Stomach smooth muscle (tissue), 2 donors: ENCODE data around the gene S100A7.
"Not testable (repeated sequence)": the region's sequence is repeated elsewhere in the genome, so short reads cannot be mapped to it uniquely, and the experiment has no call there.

Experiments
- H3K27ac ChIP-seq: one replicate; pipeline ENCODE4 v1.7.0; 2013; ENCODE audit warnings: mild to moderate bottlenecking, low read length, inconsistent platforms
- H3K27me3 ChIP-seq, 2 donors: one replicate each; pipeline ENCODE4 v1.7.0; 2013; ENCODE audit warnings: low read length in 2 of 2; ENCODE audit not compliant: insufficient read depth in 2 of 2, control insufficient read depth in 1 of 2
- H3K36me3 ChIP-seq, 2 donors: one replicate each; pipeline ENCODE4 v1.7.0; 2013; ENCODE audit warnings: low read length in 2 of 2; ENCODE audit not compliant: control insufficient read depth in 2 of 2, insufficient read depth in 2 of 2
- H3K4me1 ChIP-seq: one replicate; pipeline ENCODE4 v1.7.0; 2013; ENCODE audit warnings: low read length; ENCODE audit not compliant: control insufficient read depth, insufficient read depth
- H3K4me3 ChIP-seq, 2 donors: one replicate each; pipeline ENCODE4 v1.7.0; 2013; ENCODE audit warnings: low read length in 2 of 2
- H3K9ac ChIP-seq, 2 donors: one replicate each; pipeline ENCODE4 v1.7.0; 2013; ENCODE audit warnings: low read length in 2 of 2, mild to moderate bottlenecking in 1 of 2
- H3K9me3 ChIP-seq, 2 donors: one replicate each; pipeline ENCODE4 v1.7.0; 2013; ENCODE audit warnings: low read length in 2 of 2; ENCODE audit not compliant: control insufficient read depth in 2 of 2
- donor health status: healthy.
- donor health status: Pancreatic carcinoma.

The S100A7 gene

DNA sequence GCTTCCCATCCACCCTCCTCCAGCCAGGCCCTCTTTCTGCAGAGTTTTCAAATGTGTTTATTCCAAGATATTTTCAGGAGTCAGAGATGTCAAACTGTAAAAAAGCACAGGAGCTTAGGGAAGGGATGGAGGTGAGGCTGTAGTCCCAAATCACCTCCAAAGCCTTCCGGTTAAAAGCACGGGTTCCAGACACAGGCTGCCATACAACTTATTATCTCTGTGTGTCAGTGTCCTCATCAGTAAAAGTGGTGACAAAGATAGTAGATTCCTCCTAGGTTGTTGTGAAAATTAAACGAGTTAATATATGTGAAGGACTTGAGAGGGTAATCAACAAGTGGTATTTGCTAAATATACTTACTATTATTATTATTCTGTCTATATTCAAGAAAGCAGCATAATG lies 29.0 kb downstream of the S100A7 start:
- no peak overlapping the region for H3K4me3 ChIP-seq
- peaks cover 0 to 12% of the 10 kb centered on the region in 2 donors for H3K27me3 ChIP-seq
- H3K4me1 ChIP-seq, result no peaks in the 10 kb centered on the region
- no peak overlapping the region for H3K27ac ChIP-seq
- no peak overlapping the region for H3K9ac ChIP-seq
- no peaks in the 10 kb centered on the region for H3K9me3 ChIP-seq
- no peaks in the 10 kb centered on the region for H3K36me3 ChIP-seq

DNA sequence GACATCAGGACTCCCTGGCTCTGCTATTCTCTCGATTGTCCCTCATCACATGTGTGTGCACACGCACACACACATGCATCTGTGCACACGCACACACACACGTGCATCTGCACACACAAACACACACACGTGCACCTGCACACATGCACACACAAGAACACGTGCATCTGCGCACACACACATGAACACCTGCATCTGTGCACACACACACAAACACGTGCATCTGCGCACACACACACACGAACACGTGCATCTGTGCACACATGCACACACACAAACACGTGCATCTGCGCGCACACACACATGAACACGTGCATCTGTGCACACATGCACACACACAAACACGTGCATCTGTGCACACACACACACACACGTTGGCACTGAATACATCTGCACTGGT lies 29.4 kb downstream of the S100A7 start:
- no peaks in the 10 kb centered on the region for H3K36me3 ChIP-seq
- no peak overlapping the region for H3K9ac ChIP-seq
- H3K4me1 ChIP-seq, result no peaks in the 10 kb centered on the region
- H3K27me3 ChIP-seq, result peaks cover 0 to 11% of the 10 kb centered on the region in 2 donors
- H3K27ac ChIP-seq, result no peak overlapping the region
- H3K4me3 ChIP-seq, result no peak overlapping the region
- no peaks in the 10 kb centered on the region for H3K9me3 ChIP-seq

DNA sequence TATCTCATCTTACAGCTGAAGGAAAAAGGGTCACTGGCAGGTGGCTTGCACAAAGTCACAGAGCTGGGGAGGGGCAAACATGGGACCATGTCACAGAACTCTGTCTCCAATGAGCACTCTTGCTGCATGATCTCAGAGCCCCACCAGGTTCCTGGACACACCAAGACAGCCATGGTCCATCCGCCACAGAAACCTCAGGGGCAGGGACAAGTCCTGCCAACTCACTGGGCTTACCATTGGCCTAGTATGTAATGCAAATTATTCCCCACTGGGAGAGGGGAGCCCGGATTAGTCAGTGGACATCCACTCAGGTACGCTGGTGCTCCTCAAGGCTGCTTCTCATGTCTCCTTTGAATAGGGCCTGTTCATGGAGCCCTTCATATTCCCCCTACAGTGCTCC lies 29.9 kb downstream of the S100A7 start:
- H3K9ac ChIP-seq, result no peak overlapping the region
- H3K9me3 ChIP-seq, result no peaks in the 10 kb centered on the region
- no peak overlapping the region for H3K4me3 ChIP-seq
- peaks cover 0 to 10% of the 10 kb centered on the region in 2 donors for H3K27me3 ChIP-seq
- H3K27ac ChIP-seq, result no peak overlapping the region
- H3K4me1 ChIP-seq, result no peaks in the 10 kb centered on the region
- no peaks in the 10 kb centered on the region for H3K36me3 ChIP-seq

DNA sequence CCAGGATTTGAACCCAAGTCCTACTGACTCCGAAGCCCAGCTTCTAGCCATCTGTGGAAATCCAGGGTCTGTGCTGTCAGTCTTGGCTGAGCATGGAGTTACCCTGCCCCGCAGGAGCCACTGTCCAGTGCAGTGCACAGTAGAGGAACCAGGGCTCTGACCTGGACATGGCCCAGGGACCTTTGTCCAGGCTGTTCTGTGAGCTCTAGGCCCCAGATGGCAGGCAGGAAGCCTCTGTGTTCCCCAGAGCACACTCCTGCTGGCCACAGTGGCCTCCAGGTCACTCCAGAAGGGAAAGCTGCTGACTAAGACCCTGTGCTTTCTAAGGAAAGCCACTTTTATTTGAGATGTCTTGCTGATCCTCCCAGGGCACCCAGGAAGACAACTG lies 30.3 kb downstream of the S100A7 start:
- peaks cover 0 to 10% of the 10 kb centered on the region in 2 donors for H3K27me3 ChIP-seq
- no peaks in the 10 kb centered on the region for H3K36me3 ChIP-seq
- no peaks in the 10 kb centered on the region for H3K9me3 ChIP-seq
- H3K27ac ChIP-seq, result no peak overlapping the region
- H3K9ac ChIP-seq, result no peak overlapping the region
- no peak overlapping the region for H3K4me3 ChIP-seq
- H3K4me1 ChIP-seq, result no peaks in the 10 kb centered on the region

- Histone ChIP-seq H3K9me3 (no peaks in the 10 kb centered on the region), H3K4me1 (no peaks in the 10 kb centered on the region), H3K27me3 (peaks cover 0 to 10% of the 10 kb centered on the region in 2 donors), H3K4me3 (no peak overlapping the region), H3K27ac (no peak overlapping the region), H3K9ac (no peak overlapping the region), H3K36me3 (no peaks in the 10 kb centered on the region)
Observed at GRCh38 chr1:153429266-153430165, 30.9 kb downstream of the S100A7 start.

GRCh38 chr1:153428791-153429190 lies 31.7 kb downstream of the S100A7 start:
- Histone ChIP-seq H3K9ac (no peak overlapping the region), H3K36me3 (no peaks in the 10 kb centered on the region), H3K9me3 (no peaks in the 10 kb centered on the region), H3K4me3 (no peak overlapping the region), H3K27ac (no peak overlapping the region), H3K27me3 (peaks cover 0 to 10% of the 10 kb centered on the region in 2 donors), H3K4me1 (no peaks in the 10 kb centered on the region)

DNA sequence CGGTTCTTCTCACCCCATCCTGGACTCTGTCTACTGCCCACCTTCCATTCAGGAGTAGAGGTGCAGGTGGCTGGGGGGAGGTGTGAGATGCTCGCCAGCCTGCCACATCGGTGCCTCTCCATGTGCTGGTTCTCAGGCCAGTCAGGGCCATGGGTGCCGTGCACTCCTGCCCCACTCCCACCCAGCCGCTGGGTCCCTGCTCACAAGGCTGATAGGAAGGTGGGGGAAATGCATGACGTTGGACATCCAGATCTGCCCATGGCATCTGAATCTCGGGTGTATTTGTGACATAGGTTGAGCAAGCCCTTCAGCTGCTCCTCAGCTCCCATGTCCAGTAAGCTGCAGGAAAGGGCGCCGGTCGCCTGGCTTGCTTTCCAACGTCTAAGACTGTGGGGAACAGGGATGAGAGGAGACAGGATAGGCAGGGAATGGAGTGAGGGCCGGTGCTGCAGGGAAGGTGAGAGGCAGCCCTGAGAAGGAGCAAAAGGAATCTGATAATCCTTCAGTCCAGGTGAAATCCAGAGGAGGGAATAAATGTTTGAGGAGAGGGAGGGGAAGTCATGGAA lies 32.3 kb downstream of the S100A7 start:
- Histone ChIP-seq H3K36me3 (no peaks in the 10 kb centered on the region), H3K27me3 (peaks cover 0 to 8% of the 10 kb centered on the region in 2 donors), H3K4me1 (no peaks in the 10 kb centered on the region), H3K4me3 (no peak overlapping the region), H3K27ac (no peak overlapping the region), H3K9me3 (no peaks in the 10 kb centered on the region), H3K9ac (no peak overlapping the region)

- peaks cover 0 to 8% of the 10 kb centered on the region in 2 donors for H3K27me3 ChIP-seq
- no peaks in the 10 kb centered on the region for H3K4me1 ChIP-seq
- H3K9me3 ChIP-seq, result no peaks in the 10 kb centered on the region
- H3K36me3 ChIP-seq, result no peaks in the 10 kb centered on the region
- no peak overlapping the region for H3K9ac ChIP-seq
- no peak overlapping the region for H3K4me3 ChIP-seq
- H3K27ac ChIP-seq, result no peak overlapping the region
Observed at GRCh38 chr1:153426809-153427208, 33.6 kb downstream of the S100A7 start.

DNA sequence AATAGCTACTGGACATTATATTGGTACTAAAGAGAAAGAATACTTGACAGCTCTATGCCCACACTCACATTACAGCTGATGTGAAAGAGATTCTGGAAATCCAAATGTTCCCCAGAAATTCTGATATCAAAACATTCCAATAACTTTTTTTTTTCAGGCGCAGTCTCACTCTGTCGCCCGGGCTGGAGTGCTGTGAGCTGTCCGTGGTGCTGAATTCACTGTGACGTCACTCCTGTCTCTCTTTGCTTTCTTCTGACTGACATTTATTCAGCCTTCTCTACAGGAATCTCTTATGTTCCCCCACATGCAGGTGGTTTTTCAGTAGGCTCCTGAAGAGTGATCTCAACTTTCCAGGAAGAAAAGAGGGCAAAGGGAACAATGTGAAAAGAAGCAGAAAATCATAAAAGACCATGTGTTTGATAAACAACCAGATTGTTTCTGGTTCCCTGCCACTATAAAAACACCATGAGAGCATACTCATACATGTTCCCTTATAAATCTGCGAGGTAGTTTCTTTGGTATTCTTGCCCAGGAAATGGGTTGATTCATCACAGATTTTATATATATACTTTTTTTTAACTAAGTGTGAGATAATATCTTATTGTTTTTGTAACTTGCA lies 37.9 kb downstream of the S100A7 start:
- H3K36me3 ChIP-seq, result no peaks in the 10 kb centered on the region
- H3K9me3 ChIP-seq, result no peaks in the 10 kb centered on the region

GRCh38 chr1:153420306-153420705 lies 40.1 kb downstream of the S100A7 start:
- Histone ChIP-seq H3K9me3 (no peaks in the 10 kb centered on the region), H3K27ac (no peak overlapping the region), H3K4me1 (no peaks in the 10 kb centered on the region), H3K4me3 (no peak overlapping the region), H3K36me3 (no peaks in the 10 kb centered on the region), H3K9ac (no peak overlapping the region), H3K27me3 (peaks cover 3 to 4% of the 10 kb centered on the region in 2 donors)

More for the DNA sequence above, 37.9 kb downstream of the S100A7 start:
- Histone ChIP-seq H3K9ac (no peak overlapping the region), H3K4me3 (no peak overlapping the region), H3K27me3 (peaks cover 3% of the 10 kb centered on the region in 2 donors), H3K4me1 (no peaks in the 10 kb centered on the region), H3K27ac (no peak overlapping the region)

- not testable (repeated sequence) for H3K9me3 ChIP-seq, H3K27ac ChIP-seq, H3K36me3 ChIP-seq, H3K4me1 ChIP-seq, H3K9ac ChIP-seq, H3K27me3 ChIP-seq, H3K4me3 ChIP-seq
Observed at GRCh38 chr1:153419436-153419793, 41.0 kb downstream of the S100A7 start.
